SK-N-MC (cell line): Measurements from ENCODE around the gene LRRC4C.

Experiments
- EZH2 ChIP-seq: fragments of 200-600 bp; sonication (generic); IDR thresholded peaks from one replicate; pipeline ENCODE4 v1.6.1; 2017; ENCODE audit warnings: antibody characterized with exemption
- FOXP2 ChIP-seq: optimal IDR thresholded peaks from 2 replicates; pipeline ENCODE3; 2011; ENCODE audit warnings: mild to moderate bottlenecking, moderate library complexity; ENCODE audit not compliant: insufficient read depth; ENCODE audit errors: extremely low read length, control extremely low read depth
- POLR2AphosphoS5 ChIP-seq: IDR thresholded peaks from 2 replicates; pipeline ENCODE4 v1.6.1; 2012; ENCODE audit warnings: mild to moderate bottlenecking, low read depth, low read length, borderline replicate concordance

DNA sequence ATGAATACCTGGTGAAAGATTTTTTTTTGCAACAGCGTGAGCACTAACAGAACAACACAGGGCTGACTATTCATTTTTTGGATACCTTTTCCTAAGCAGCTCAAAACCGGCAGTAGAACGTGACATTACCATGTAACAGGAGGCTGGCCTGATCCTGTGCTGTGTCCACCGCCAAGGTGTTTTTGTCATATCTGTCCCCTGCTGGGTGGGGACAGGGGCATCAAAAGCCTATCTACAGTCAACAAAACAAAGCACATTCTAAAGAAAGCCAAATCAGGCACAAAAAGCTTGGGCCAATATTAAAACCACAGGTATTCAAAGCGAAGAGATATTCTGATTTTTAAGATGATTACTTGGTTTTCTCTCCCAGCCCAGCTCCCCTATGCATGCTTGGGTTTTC is 151.2 kb downstream of the LRRC4C start:
- TF ChIP-seq POLR2AphosphoS5 (no peak), EZH2 (no peak), FOXP2 (no peak)
